Stimulated activated CD8-positive, alpha-beta memory T cell treated with anti-CD3 and anti-CD28 coated beads, Interleukin-15, amount 100 ng/mL, for 4 hours (primary cell): ENCODE measurements around the gene SLC25A23.
"Not testable (repeated sequence)": the region's sequence is repeated elsewhere in the genome, so short reads cannot be mapped to it uniquely, and the experiment has no call there.

Experiments
- DNase-seq, 2 donors: peaks; one replicate each; pipeline ENCODE4 v3.0.0-alpha.2; 2020; ENCODE audit warnings: low read depth in 2 of 2

SLC25A23 gene

DNA sequence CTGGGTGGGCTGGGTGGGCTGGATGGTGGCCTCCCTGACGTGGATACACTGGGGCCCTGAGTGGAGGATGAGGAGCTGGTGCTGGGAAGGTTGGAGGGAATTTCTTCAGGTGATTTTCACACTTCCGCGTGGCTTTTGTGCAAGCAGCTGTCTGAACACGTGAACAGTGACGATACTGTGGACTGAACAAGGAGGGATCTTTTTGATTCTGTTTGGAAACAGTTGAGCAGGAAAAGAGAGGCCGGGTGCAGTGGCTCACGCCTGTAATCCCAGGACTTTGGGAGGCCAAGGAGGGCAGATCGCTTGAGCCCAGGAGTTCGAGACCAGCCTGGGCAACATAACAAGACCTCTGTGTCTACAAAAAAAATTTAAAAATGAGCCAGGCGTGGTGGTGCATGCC lies 57.5 kb downstream of the SLC25A23 start:
- DNase-seq = no peak

- DNase-seq = not testable (repeated sequence)
Measured at GRCh38 chr19:6400062-6400944, 59.3 kb downstream of the SLC25A23 start.

DNA sequence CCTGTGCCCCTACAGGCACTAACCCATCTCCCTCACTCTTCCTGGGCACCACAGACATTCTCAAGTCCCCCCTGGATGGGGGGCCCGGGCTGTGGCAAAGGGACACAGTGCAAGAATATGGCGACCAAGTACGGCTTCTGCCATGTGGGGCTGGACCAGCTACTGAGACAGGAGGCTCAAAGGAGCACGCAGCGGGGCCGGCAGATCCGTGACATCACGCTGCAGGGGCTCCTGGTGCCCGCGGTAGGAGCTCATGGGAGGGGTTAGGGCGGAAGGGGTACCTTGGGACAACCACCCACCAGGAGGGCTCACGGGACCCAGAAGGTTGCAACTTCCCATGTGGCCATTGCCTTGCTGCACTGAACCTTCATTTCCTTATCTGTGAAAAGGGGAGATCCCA lies 63.3 kb downstream of the SLC25A23 start:
- DNase-seq = no peak

GRCh38 chr19:6394831-6395230 lies 64.8 kb downstream of the SLC25A23 start:
- DNase-seq = no peak

GRCh38 chr19:6393983-6394412 lies 65.6 kb downstream of the SLC25A23 start:
- DNase-seq = peak; percentile 49 to 50

GRCh38 chr19:6393074-6393982 lies 66.3 kb downstream of the SLC25A23 start, which contains the start of gene GTF2F1:
Gene GTF2F1, minus strand, starts transcription at chr19:6393164. Its CDS starts 169 bp downstream, at chr19:6392995.
- peak; percentile 86 to 91 for DNase-seq

DNA sequence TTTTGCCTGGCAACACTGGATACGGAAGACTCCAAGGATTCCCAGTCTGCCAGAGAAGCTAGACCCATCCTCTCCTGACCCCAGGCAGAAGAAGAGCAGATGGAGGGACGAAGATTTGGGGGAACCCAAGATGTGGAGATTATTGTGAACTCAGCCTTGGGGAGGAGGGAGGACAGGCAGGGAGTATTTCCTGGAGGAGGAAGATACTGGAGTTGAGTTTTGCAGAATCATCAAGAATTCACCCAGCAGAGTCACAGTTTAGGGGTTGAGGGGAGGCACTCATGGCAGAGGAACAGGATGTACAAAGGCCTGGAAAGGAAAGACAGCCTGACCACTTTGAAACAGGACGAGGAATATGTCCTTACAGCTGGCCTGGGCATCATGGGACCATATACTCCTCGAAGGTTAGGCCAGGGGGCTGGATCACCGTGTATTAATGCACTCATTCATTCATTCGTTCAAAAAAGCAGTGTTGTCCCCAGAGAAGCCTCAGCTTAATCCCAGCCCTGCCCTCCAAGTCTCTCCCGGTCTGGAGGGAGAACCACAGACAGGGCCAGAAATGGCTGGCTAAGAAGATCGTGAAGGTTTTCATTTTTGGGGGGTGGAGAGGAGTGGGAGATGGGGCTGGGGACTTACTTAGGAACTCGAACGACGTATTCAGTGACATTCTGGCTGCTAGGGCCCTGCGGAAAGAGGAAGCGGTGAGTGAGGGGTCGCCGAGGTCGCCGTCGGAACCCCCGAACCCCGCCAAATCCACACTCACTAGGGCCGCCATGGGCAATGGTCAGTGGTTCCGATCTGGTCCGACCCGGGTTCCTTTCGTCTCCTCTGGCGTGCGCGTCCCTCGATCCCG lies 67.1 kb downstream of the SLC25A23 start:
- DNase-seq = no peak
